Central memory CD8-positive, alpha-beta T cell (primary cell): ENCODE data around the gene HSPB7.
A peak's percentile ranks its signal among the peaks of the same experiment; 100 is the strongest.
"Not testable (repeated sequence)": the region's sequence is repeated elsewhere in the genome, so short reads cannot be mapped to it uniquely, and the experiment has no call there.

ENCODE experiments used
- ATAC-seq: fragments of 150-1000 bp; cut with Tn5 transposase; replicated peaks from 2 replicates; pipeline ENCODE4 v1.10.0; 2022; ENCODE audit warnings: mild to moderate bottlenecking, moderate FRiP score, moderate number of reproducible peaks; ENCODE audit not compliant: poor library complexity, severe bottlenecking; ENCODE audit errors: extremely low read depth
- DNase-seq, 2 donors: peaks; one replicate each; pipeline ENCODE4 v3.0.0; 2021; ENCODE audit warnings: low spot score in 2 of 2
- H3K27ac Mint-ChIP-seq: one replicate; pipeline ENCODE4 v1.8.0; 2022; ENCODE audit warnings: low read depth, mild to moderate bottlenecking, moderate library complexity, mixed read lengths
- H3K27me3 Mint-ChIP-seq: one replicate; pipeline ENCODE4 v1.8.0; 2022; ENCODE audit warnings: mixed read lengths
- H3K36me3 Mint-ChIP-seq: one replicate; pipeline ENCODE4 v1.8.0; 2022; ENCODE audit warnings: mild to moderate bottlenecking, moderate library complexity, mixed read lengths; ENCODE audit not compliant: insufficient read depth
- H3K4me1 Mint-ChIP-seq: one replicate; pipeline ENCODE4 v1.8.0; 2022; ENCODE audit warnings: mixed read lengths
- H3K4me3 Mint-ChIP-seq: one replicate; pipeline ENCODE4 v1.8.0; 2022; ENCODE audit warnings: mild to moderate bottlenecking, moderate library complexity, mixed read lengths
- H3K9me3 Mint-ChIP-seq: one replicate; pipeline ENCODE4 v1.8.0; 2022; ENCODE audit warnings: mixed read lengths

HSPB7 gene

GRCh38 chr1:16028237-16029002 is 10.6 kb upstream of the HSPB7 start:
- peak overlapping the region; percentile 63 for H3K27ac Mint-ChIP-seq
- DNase-seq (no peak), ATAC-seq (no peak)
- H3K36me3 Mint-ChIP-seq, result no peaks in the 10 kb centered on the region
- no peaks in the 10 kb centered on the region for H3K4me1 Mint-ChIP-seq
- H3K4me3 Mint-ChIP-seq, result peak overlapping the region; percentile 25
- H3K9me3 Mint-ChIP-seq, result no peaks in the 10 kb centered on the region
- peaks cover 63% of the 10 kb centered on the region for H3K27me3 Mint-ChIP-seq

GRCh38 chr1:16026723-16027484 is 9.1 kb upstream of the HSPB7 start:
- Mint-ChIP-seq H3K36me3 (no peaks in the 10 kb centered on the region), H3K27ac (no peak overlapping the region), H3K4me3 (peak overlapping the region; percentile 23), H3K9me3 (no peaks in the 10 kb centered on the region), H3K27me3 (peaks cover 67% of the 10 kb centered on the region), H3K4me1 (no peaks in the 10 kb centered on the region)
- DNase-seq, result no peak
- ATAC-seq, result peak; percentile 32

- H3K36me3 Mint-ChIP-seq, H3K4me1 Mint-ChIP-seq, H3K4me3 Mint-ChIP-seq, H3K9me3 Mint-ChIP-seq, DNase-seq, H3K27ac Mint-ChIP-seq, ATAC-seq: not testable (repeated sequence)
- peaks cover 67% of the 10 kb centered on the region for H3K27me3 Mint-ChIP-seq
These were observed 8.5 kb upstream of the HSPB7 start for GRCh38 chr1:16026302-16026701.

- ATAC-seq (no peak), DNase-seq (no peak)
- Mint-ChIP-seq H3K4me1 (no peaks in the 10 kb centered on the region), H3K9me3 (no peaks in the 10 kb centered on the region), H3K27ac (no peak overlapping the region), H3K36me3 (no peaks in the 10 kb centered on the region), H3K4me3 (no peak overlapping the region), H3K27me3 (peaks cover 42% of the 10 kb centered on the region)
These were observed 5.3 kb upstream of the HSPB7 start for GRCh38 chr1:16023050-16023653.

GRCh38 chr1:16022393-16022792 is 4.5 kb upstream of the HSPB7 start:
- Mint-ChIP-seq H3K9me3 (no peaks in the 10 kb centered on the region), H3K27ac (no peak overlapping the region), H3K4me1 (no peaks in the 10 kb centered on the region), H3K36me3 (no peaks in the 10 kb centered on the region), H3K27me3 (peaks cover 35% of the 10 kb centered on the region), H3K4me3 (no peak overlapping the region)
- DNase-seq, result no peak
- ATAC-seq, result no peak

- Mint-ChIP-seq H3K9me3 (no peaks in the 10 kb centered on the region), H3K4me1 (no peaks in the 10 kb centered on the region), H3K4me3 (no peak within 1 kb of the TSS), H3K36me3 (no peaks in the 10 kb centered on the region), H3K27me3 (peaks cover 34% of the 10 kb centered on the region), H3K27ac (no peak within 1 kb of the TSS)
- DNase-seq (no peak), ATAC-seq (no peak)
These were observed 3.8 kb upstream of the HSPB7 start, which contains the start of gene CLCNKA for GRCh38 chr1:16021681-16022080. TSS of gene CLCNKA (plus strand) at chr1:16022036. CDS start at chr1:16022620, 584 bp downstream.

- not testable (repeated sequence) for H3K9me3 Mint-ChIP-seq, ATAC-seq, H3K4me1 Mint-ChIP-seq, DNase-seq, H3K27ac Mint-ChIP-seq, H3K4me3 Mint-ChIP-seq, H3K36me3 Mint-ChIP-seq
- H3K27me3 Mint-ChIP-seq, result peaks cover 40% of the 10 kb centered on the region
These were observed 3.0 kb upstream of the HSPB7 start for GRCh38 chr1:16020878-16021277.

GRCh38 chr1:16020325-16020724 is 2.5 kb upstream of the HSPB7 start:
- ATAC-seq (no peak), DNase-seq (no peak)
- Mint-ChIP-seq H3K4me1 (no peaks in the 10 kb centered on the region), H3K27me3 (peaks cover 45% of the 10 kb centered on the region), H3K27ac (no peak overlapping the region), H3K9me3 (no peaks in the 10 kb centered on the region), H3K4me3 (no peak overlapping the region), H3K36me3 (no peaks in the 10 kb centered on the region)

GRCh38 chr1:16019644-16020277 is 1.9 kb upstream of the HSPB7 start:
- ATAC-seq (no peak), DNase-seq (no peak)
- Mint-ChIP-seq H3K4me1 (no peaks in the 10 kb centered on the region), H3K36me3 (no peaks in the 10 kb centered on the region), H3K27me3 (peaks cover 48% of the 10 kb centered on the region), H3K27ac (no peak overlapping the region), H3K4me3 (no peak overlapping the region), H3K9me3 (no peaks in the 10 kb centered on the region)

- no peak for DNase-seq
- no peak overlapping the region for H3K27ac Mint-ChIP-seq
- no peaks in the 10 kb centered on the region for H3K4me1 Mint-ChIP-seq
- no peaks in the 10 kb centered on the region for H3K36me3 Mint-ChIP-seq
- no peak for ATAC-seq
- H3K27me3 Mint-ChIP-seq, result peaks cover 48% of the 10 kb centered on the region
- no peaks in the 10 kb centered on the region for H3K9me3 Mint-ChIP-seq
- no peak overlapping the region for H3K4me3 Mint-ChIP-seq
These were observed 1.2 kb upstream of the HSPB7 start for GRCh38 chr1:16018749-16019643.

GRCh38 chr1:16018308-16018707 is 465 bp upstream of the HSPB7 start:
- no peak for ATAC-seq
- H3K4me3 Mint-ChIP-seq, result no peak overlapping the region
- peaks cover 50% of the 10 kb centered on the region for H3K27me3 Mint-ChIP-seq
- no peaks in the 10 kb centered on the region for H3K4me1 Mint-ChIP-seq
- DNase-seq, result no peak
- H3K36me3 Mint-ChIP-seq, result no peaks in the 10 kb centered on the region
- H3K9me3 Mint-ChIP-seq, result no peaks in the 10 kb centered on the region
- H3K27ac Mint-ChIP-seq, result no peak overlapping the region

GRCh38 chr1:16017076-16017460 is 775 bp downstream of the HSPB7 start:
- no peak for ATAC-seq

More at GRCh38 chr1:16017076-16017460, 775 bp downstream of the HSPB7 start:
- no peak for DNase-seq
- Mint-ChIP-seq H3K4me3 (no peak overlapping the region), H3K9me3 (no peaks in the 10 kb centered on the region), H3K27ac (no peak overlapping the region), H3K36me3 (no peaks in the 10 kb centered on the region), H3K27me3 (peaks cover 51% of the 10 kb centered on the region), H3K4me1 (no peaks in the 10 kb centered on the region)
